DOHH2 (cell line): ENCODE measurements around the gene SF3A1.

ENCODE experiments used
- CTCF ChIP-seq: fragments of 200-600 bp; sonication (generic); IDR thresholded peaks from one replicate; pipeline ENCODE4 v1.5.1; 2014; ENCODE audit warnings: antibody characterized with exemption, mild to moderate bottlenecking, low read depth, low read length; ENCODE audit not compliant: poor library complexity, severe bottlenecking
- EZH2phosphoT487 ChIP-seq: fragments of 200-600 bp; sonication (generic); IDR thresholded peaks from 2 replicates; pipeline ENCODE4 v1.6.1; 2017; ENCODE audit warnings: borderline replicate concordance, mild to moderate bottlenecking, antibody characterized with exemption, low read length, moderate library complexity, mixed read lengths

GRCh38 chr22:30375312-30375849, 18.7 kb upstream of the SF3A1 start:
- TF ChIP-seq CTCF, result no peak
- TF ChIP-seq EZH2phosphoT487, result no peak
